ENCODE measurements around the gene PMS1.
"Not testable (repeated sequence)": the region's sequence is repeated elsewhere in the genome, so short reads cannot be mapped to it uniquely, and the experiment has no call there.

GRCh38 chr2:189760154-189760553, 24.1 kb upstream of the PMS1 start:
- TF ChIP-seq CTCF (IDR thresholded peaks at IDR 0.05; ENCODE audit: low read depth, low read length); EZH2phosphoT487 (IDR thresholded peaks at IDR 0.05; ENCODE audit: low read depth): not testable (repeated sequence)

All from OCI-LY3 (cell line).